Activated CD4-positive, alpha-beta T cell treated with anti-CD3 and anti-CD28 coated beads, Interleukin-2, amount 10 ng/mL, durations not matched to agents 7 days and 5 days (primary cell): ENCODE data around the gene VPS13C. TPM values are rescaled to one million over a fixed set of nuclear protein-coding genes. Genes with fewer than 3 reads are reported as not detected.

Experiments used
- CTCF ChIA-PET: fragments of 350-600 bp; sonication (Branson Sonifier 250); formaldehyde crosslinking; loops from one replicate; lab custom pipeline; 2021; ENCODE audit warnings: antibody characterized with exemption; lab: Charles Lee
- POLR2A ChIA-PET: fragments of 350-600 bp; sonication (Branson Sonifier 250); formaldehyde crosslinking; loops from one replicate; lab custom pipeline; 2021; ENCODE audit warnings: antibody characterized with exemption; lab: Charles Lee
- DNase-seq: peaks from one replicate; pipeline ENCODE4 v3.0.0-alpha.2; 2020
- H3K27ac Mint-ChIP-seq: one replicate; pipeline ENCODE4 v1.8.0; 2021; ENCODE audit warnings: mild to moderate bottlenecking, moderate library complexity, mixed read lengths
- H3K27me3 Mint-ChIP-seq: one replicate; pipeline ENCODE4 v1.8.0; 2021; ENCODE audit warnings: mixed read lengths
- H3K36me3 Mint-ChIP-seq: one replicate; pipeline ENCODE4 v1.8.0; 2021; ENCODE audit warnings: low read depth, mixed read lengths
- H3K4me1 Mint-ChIP-seq: one replicate; pipeline ENCODE4 v1.8.0; 2021; ENCODE audit warnings: mixed read lengths
- H3K4me3 Mint-ChIP-seq: one replicate; pipeline ENCODE4 v1.8.0; 2021; ENCODE audit warnings: mild to moderate bottlenecking, moderate library complexity, mixed read lengths
- H3K9me3 Mint-ChIP-seq: one replicate; pipeline ENCODE4 v1.8.0; 2021; ENCODE audit warnings: mixed read lengths
- total RNA-seq, 2 experiments: library from RNA; stranded (reverse); gene quantifications; one replicate each; pipeline ENCODE4 v1.2.3, GENCODE V29; 2021

Gene VPS13C
- total RNA-seq, 2 experiments from 2014 or later: 80.4 to 88.0 TPM

- H3K27me3 Mint-ChIP-seq: no peaks in the 10 kb centered on the region
- ChIA-PET POLR2A (no interaction called here), CTCF (no interaction called here)
- no peak overlapping the region for H3K27ac Mint-ChIP-seq
- DNase-seq: no peak
- H3K36me3 Mint-ChIP-seq: peaks cover 25% of the 10 kb centered on the region
- H3K4me3 Mint-ChIP-seq: no peak overlapping the region
- H3K4me1 Mint-ChIP-seq: peaks cover 4% of the 10 kb centered on the region
- H3K9me3 Mint-ChIP-seq: no peaks in the 10 kb centered on the region
These were observed 204.0 kb downstream of the VPS13C start for GRCh38 chr15:61856295-61856694.

DNA sequence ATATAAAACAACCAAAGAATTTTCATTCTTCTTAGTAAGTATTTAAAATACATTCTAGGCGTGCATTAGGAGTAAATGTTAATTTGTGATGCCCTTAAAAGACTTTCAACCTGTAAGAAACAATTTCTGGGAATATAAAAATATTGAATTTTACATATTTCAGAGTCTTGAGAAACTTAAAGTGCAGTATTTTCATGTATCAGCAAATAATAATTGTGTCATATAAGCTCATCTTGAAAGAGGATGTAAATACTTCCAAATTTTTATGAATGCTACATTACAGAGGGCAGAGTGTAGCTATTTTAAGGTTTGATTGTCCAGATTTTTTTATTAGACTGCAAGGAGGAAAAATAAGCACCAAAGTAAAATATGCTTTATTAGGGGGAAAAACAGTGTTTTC lies 207.1 kb downstream of the VPS13C start:
- CTCF ChIA-PET: no interaction called here
- H3K9me3 Mint-ChIP-seq: no peaks in the 10 kb centered on the region

GRCh38 chr15:61851955-61852354 lies 208.3 kb downstream of the VPS13C start:
- Mint-ChIP-seq H3K4me1 (peaks cover 2% of the 10 kb centered on the region), H3K36me3 (peaks cover 31% of the 10 kb centered on the region), H3K27ac (no peak overlapping the region), H3K27me3 (no peaks in the 10 kb centered on the region), H3K4me3 (no peak overlapping the region), H3K9me3 (no peaks in the 10 kb centered on the region)
- no peak for DNase-seq
- ChIA-PET CTCF (no interaction called here), POLR2A (no interaction called here)

More for the DNA sequence above, 207.1 kb downstream of the VPS13C start:
- no peaks in the 10 kb centered on the region for H3K27me3 Mint-ChIP-seq
- H3K36me3 Mint-ChIP-seq: peaks cover 31% of the 10 kb centered on the region
- no peak overlapping the region for H3K4me3 Mint-ChIP-seq
- POLR2A ChIA-PET: no interaction called here
- H3K27ac Mint-ChIP-seq: no peak overlapping the region
- DNase-seq: no peak
- peaks cover 2% of the 10 kb centered on the region for H3K4me1 Mint-ChIP-seq

DNA sequence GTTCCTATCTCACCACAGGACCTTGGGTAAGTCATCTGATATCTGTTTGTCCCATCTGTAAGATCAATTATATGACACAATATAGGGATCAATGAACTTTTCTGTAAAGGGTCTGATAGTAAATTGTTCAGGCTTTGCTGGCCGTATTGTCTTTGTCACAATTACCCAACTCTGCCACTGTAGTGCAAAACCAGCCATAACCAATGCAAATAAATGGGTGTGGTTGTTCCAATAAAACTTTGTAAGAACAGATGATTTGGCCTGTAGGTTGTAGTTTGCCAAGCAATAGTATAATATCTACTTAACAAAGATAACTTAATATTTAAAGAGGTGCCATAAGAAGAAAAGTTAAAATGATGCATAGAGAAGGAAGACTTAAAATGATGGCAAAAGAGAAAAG lies 210.8 kb downstream of the VPS13C start:
- Mint-ChIP-seq H3K27ac (no peak overlapping the region), H3K9me3 (no peaks in the 10 kb centered on the region), H3K27me3 (peaks cover 3% of the 10 kb centered on the region), H3K36me3 (peaks cover 30% of the 10 kb centered on the region), H3K4me1 (no peaks in the 10 kb centered on the region), H3K4me3 (no peak overlapping the region)
- DNase-seq: no peak
- POLR2A ChIA-PET: no interaction called here
- CTCF ChIA-PET: no interaction called here

DNA sequence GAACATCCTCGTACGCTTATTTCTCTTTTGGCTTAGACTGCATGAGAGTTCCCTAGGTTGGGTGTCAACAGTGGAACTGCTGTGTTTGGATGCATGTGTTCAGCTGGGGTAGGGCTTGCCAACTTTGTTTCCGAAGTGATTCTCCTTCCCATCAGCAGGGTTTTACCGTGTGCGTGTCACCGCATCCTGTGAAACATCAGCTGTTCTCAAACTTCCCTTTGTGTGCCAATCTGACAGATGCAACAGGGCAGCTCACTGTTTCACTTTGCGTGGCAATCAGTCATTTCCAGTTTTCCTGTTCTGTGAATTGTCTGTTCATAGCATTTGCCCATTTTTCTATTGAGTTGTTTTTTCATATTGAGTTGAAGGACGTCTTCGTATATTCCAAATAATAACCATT lies 218.8 kb downstream of the VPS13C start:
- Mint-ChIP-seq H3K4me3 (no peak overlapping the region), H3K9me3 (no peaks in the 10 kb centered on the region), H3K4me1 (no peaks in the 10 kb centered on the region), H3K27ac (no peak overlapping the region), H3K36me3 (no peaks in the 10 kb centered on the region), H3K27me3 (peaks cover 11% of the 10 kb centered on the region)
- POLR2A ChIA-PET: no interaction called here
- DNase-seq: no peak
- CTCF ChIA-PET: interaction anchor here (0.6 kb wide), 1 partner anchor 13 kb away, joined by 5 read pairs; no protein-coding TSS in a partner anchor

DNA sequence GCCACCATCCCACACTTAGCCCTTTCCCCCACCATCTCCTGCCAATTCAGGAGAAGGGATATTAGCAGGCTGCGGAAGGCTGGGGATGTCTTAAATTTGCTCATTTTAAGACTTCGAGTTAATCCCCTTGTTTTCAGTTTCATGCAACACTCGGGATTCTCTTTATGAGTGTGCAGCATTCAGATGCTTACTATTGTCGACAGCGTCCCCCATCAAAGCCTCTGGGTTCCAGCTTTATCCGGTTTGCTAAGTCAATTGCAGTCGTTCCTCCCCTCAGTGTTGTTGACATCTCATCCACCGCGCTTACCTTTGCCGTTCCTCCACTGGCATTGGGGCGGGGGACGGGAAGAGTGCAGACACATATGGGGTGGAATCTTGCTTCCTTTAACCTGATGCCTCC lies 220.2 kb downstream of the VPS13C start:
- no peaks in the 10 kb centered on the region for H3K36me3 Mint-ChIP-seq
- peaks cover 1% of the 10 kb centered on the region for H3K4me1 Mint-ChIP-seq
- ChIA-PET POLR2A (no interaction called here), CTCF (no interaction called here)
- H3K27ac Mint-ChIP-seq: no peak overlapping the region
- no peak overlapping the region for H3K4me3 Mint-ChIP-seq
- DNase-seq: no peak
- peaks cover 10% of the 10 kb centered on the region for H3K27me3 Mint-ChIP-seq
- H3K9me3 Mint-ChIP-seq: no peaks in the 10 kb centered on the region

GRCh38 chr15:61839546-61839945 lies 220.7 kb downstream of the VPS13C start:
- ChIA-PET POLR2A (no interaction called here), CTCF (no interaction called here)
- no peak overlapping the region for H3K27ac Mint-ChIP-seq
- no peaks in the 10 kb centered on the region for H3K9me3 Mint-ChIP-seq
- no peak for DNase-seq
- peaks cover 8% of the 10 kb centered on the region for H3K27me3 Mint-ChIP-seq
- H3K4me1 Mint-ChIP-seq: peaks cover 1% of the 10 kb centered on the region
- no peak overlapping the region for H3K4me3 Mint-ChIP-seq
- no peaks in the 10 kb centered on the region for H3K36me3 Mint-ChIP-seq

DNA sequence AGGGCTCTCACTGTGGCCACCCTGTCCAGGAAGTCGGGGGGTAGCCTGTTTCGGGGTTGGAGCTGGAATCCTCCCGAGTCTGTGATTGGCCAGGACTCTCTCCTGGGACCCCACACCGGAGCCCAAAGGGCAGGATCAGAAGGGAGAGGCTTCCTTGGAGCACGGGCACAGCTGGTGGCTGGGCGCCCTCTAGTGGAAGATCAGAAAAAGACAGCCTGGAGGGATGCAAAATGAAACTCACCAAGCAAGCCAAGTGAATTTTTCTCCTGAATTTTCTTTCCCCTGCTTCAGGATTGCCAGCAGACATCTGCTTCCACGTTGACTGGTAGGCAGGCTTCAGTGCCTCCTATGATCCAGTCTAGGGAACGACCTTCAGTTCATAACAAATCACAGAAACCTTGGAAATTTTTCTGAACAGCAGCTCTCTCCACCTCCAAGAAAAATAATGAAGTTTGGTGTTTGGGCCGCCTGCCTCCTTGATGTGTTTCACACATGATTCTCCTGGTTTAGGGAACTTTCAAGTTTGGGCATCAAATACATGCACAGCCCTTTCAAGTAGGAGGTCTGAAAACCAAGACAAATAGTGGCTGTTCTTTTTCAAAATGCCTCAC lies 224.6 kb downstream of the VPS13C start:
- Mint-ChIP-seq H3K9me3 (no peaks in the 10 kb centered on the region), H3K27ac (no peak overlapping the region), H3K27me3 (peaks cover 6% of the 10 kb centered on the region), H3K4me1 (peaks cover 10% of the 10 kb centered on the region), H3K36me3 (no peaks in the 10 kb centered on the region), H3K4me3 (no peak overlapping the region)
- ChIA-PET CTCF (interaction anchor here (1.0 to 3.2 kb wide), 5 partner anchors 10 to 667 kb away, joined by 3 to 20 read pairs (median 5); no protein-coding TSS in a partner anchor), POLR2A (no interaction called here)
- peak; percentile 62 for DNase-seq

- ChIA-PET CTCF (interaction anchor here (1.0 to 3.2 kb wide), 5 partner anchors 10 to 667 kb away, joined by 3 to 20 read pairs (median 5); no protein-coding TSS in a partner anchor), POLR2A (no interaction called here)
- H3K27me3 Mint-ChIP-seq: peaks cover 6% of the 10 kb centered on the region
- no peak overlapping the region for H3K27ac Mint-ChIP-seq
- no peaks in the 10 kb centered on the region for H3K36me3 Mint-ChIP-seq
- no peaks in the 10 kb centered on the region for H3K9me3 Mint-ChIP-seq
- H3K4me3 Mint-ChIP-seq: no peak overlapping the region
- peaks cover 10% of the 10 kb centered on the region for H3K4me1 Mint-ChIP-seq
- DNase-seq: no peak
These were observed 225.2 kb downstream of the VPS13C start for GRCh38 chr15:61835029-61835428.

- Mint-ChIP-seq H3K4me3 (no peak overlapping the region), H3K36me3 (no peaks in the 10 kb centered on the region), H3K4me1 (peaks cover 10% of the 10 kb centered on the region), H3K27me3 (peaks cover 6% of the 10 kb centered on the region), H3K9me3 (no peaks in the 10 kb centered on the region), H3K27ac (no peak overlapping the region)
- peak; percentile 74 for DNase-seq
- ChIA-PET CTCF (interaction anchor here (0.6 to 3.2 kb wide), 17 partner anchors 8 to 676 kb away, joined by 3 to 20 read pairs (median 3); no protein-coding TSS in a partner anchor), POLR2A (no interaction called here)
These were observed 226.1 kb downstream of the VPS13C start for GRCh38 chr15:61834076-61834697.

- no peak for DNase-seq
- H3K4me3 Mint-ChIP-seq: no peak overlapping the region
- POLR2A ChIA-PET: no interaction called here
- peaks cover 6% of the 10 kb centered on the region for H3K27me3 Mint-ChIP-seq
- peaks cover 10% of the 10 kb centered on the region for H3K4me1 Mint-ChIP-seq
- H3K9me3 Mint-ChIP-seq: no peaks in the 10 kb centered on the region
- CTCF ChIA-PET: interaction anchor here (1.5 kb wide), 1 partner anchor 778 kb away, joined by 3 read pairs; no protein-coding TSS in a partner anchor
- H3K36me3 Mint-ChIP-seq: no peaks in the 10 kb centered on the region
- H3K27ac Mint-ChIP-seq: no peak overlapping the region
These were observed 228.0 kb downstream of the VPS13C start for GRCh38 chr15:61832223-61832622.

- CTCF ChIA-PET: interaction anchor here (1.5 kb wide), 1 partner anchor 778 kb away, joined by 3 read pairs; no protein-coding TSS in a partner anchor
- POLR2A ChIA-PET: no interaction called here
- peak overlapping the region; percentile 50 for H3K27ac Mint-ChIP-seq
- H3K4me3 Mint-ChIP-seq: no peak overlapping the region
- H3K27me3 Mint-ChIP-seq: peaks cover 6% of the 10 kb centered on the region
- H3K4me1 Mint-ChIP-seq: peaks cover 10% of the 10 kb centered on the region
- no peak for DNase-seq
- H3K9me3 Mint-ChIP-seq: no peaks in the 10 kb centered on the region
- no peaks in the 10 kb centered on the region for H3K36me3 Mint-ChIP-seq
These were observed 228.7 kb downstream of the VPS13C start for GRCh38 chr15:61831505-61831921.

GRCh38 chr15:61830536-61831330 lies 229.5 kb downstream of the VPS13C start:
- H3K9me3 Mint-ChIP-seq: no peaks in the 10 kb centered on the region
- peaks cover 5% of the 10 kb centered on the region for H3K27me3 Mint-ChIP-seq
- peaks cover 10% of the 10 kb centered on the region for H3K4me1 Mint-ChIP-seq
- CTCF ChIA-PET: no interaction called here
- peak overlapping the region; percentile 31 for H3K27ac Mint-ChIP-seq
- POLR2A ChIA-PET: no interaction called here
- H3K36me3 Mint-ChIP-seq: no peaks in the 10 kb centered on the region
- no peak overlapping the region for H3K4me3 Mint-ChIP-seq
- no peak for DNase-seq
